Astrocyte (in vitro differentiated cells and primary cell): ENCODE results near the gene TRIM72. TPM values are rescaled to one million over a fixed set of nuclear protein-coding genes. Genes with fewer than 3 reads are reported as not detected.

Source experiments
- DNase-seq: peaks from one replicate; pipeline ENCODE4 v3.0.0-alpha.2; 2010; ENCODE audit warnings: low read depth
- FAIRE-seq: peaks from 2 replicates; lab custom pipeline; 2011; peaks lifted over from hg19 to GRCh38; lab: Jason Lieb, UNC
- H2AFZ ChIP-seq: 2 replicates; pipeline ENCODE4 v1.6.0; 2012; ENCODE audit warnings: low read depth, low read length, inconsistent platforms
- H3K27ac ChIP-seq: 2 replicates; pipeline ENCODE4 v1.5.1; 2011; ENCODE audit warnings: low read depth, low read length, inconsistent platforms
- H3K27me3 ChIP-seq: 2 replicates; pipeline ENCODE4 v1.6.0; 2011; ENCODE audit warnings: low read length, inconsistent platforms; ENCODE audit not compliant: insufficient read depth
- H3K36me3 ChIP-seq: 2 replicates; pipeline ENCODE4 v1.5.1; 2011; ENCODE audit warnings: low read length, inconsistent platforms; ENCODE audit not compliant: insufficient read depth
- H3K4me1 ChIP-seq: 2 replicates; pipeline ENCODE4 v1.5.1; 2011; ENCODE audit warnings: low read length, inconsistent platforms; ENCODE audit not compliant: insufficient read depth
- H3K4me2 ChIP-seq: 2 replicates; pipeline ENCODE4 v1.6.0; 2012; ENCODE audit warnings: low read length, inconsistent platforms
- H3K4me3 ChIP-seq: 2 replicates; pipeline ENCODE4 v1.5.1; 2011; ENCODE audit warnings: low read depth, mild to moderate bottlenecking, low read length, inconsistent platforms; ENCODE audit not compliant: insufficient read depth
- H3K79me2 ChIP-seq: 2 replicates; pipeline ENCODE4 v1.6.0; 2012; ENCODE audit warnings: mild to moderate bottlenecking, low read length, inconsistent platforms; ENCODE audit not compliant: insufficient read depth
- H3K9ac ChIP-seq: 2 replicates; pipeline ENCODE4 v1.6.0; 2012; ENCODE audit warnings: mild to moderate bottlenecking, low read length, inconsistent platforms
- H3K9me3 ChIP-seq: 2 replicates; pipeline ENCODE4 v1.5.1; 2012; ENCODE audit warnings: low read depth, mild to moderate bottlenecking, low read length, inconsistent platforms; ENCODE audit not compliant: insufficient read depth
- H4K20me1 ChIP-seq: 2 replicates; pipeline ENCODE4 v1.6.0; 2012; ENCODE audit warnings: low read length, inconsistent platforms; ENCODE audit not compliant: insufficient read depth
- H3K27ac Mint-ChIP-seq: one replicate; pipeline ENCODE4 v1.8.0; 2021; ENCODE audit warnings: mild to moderate bottlenecking, mixed read lengths; ENCODE audit not compliant: unreplicated experiment
- H3K27me3 Mint-ChIP-seq: one replicate; pipeline ENCODE4 v1.8.0; 2021; ENCODE audit warnings: low read depth, mixed read lengths; ENCODE audit not compliant: unreplicated experiment
- H3K36me3 Mint-ChIP-seq: one replicate; pipeline ENCODE4 v1.8.0; 2021; ENCODE audit warnings: low read depth, mixed read lengths; ENCODE audit not compliant: unreplicated experiment
- H3K4me1 Mint-ChIP-seq: one replicate; pipeline ENCODE4 v1.8.0; 2021; ENCODE audit warnings: low read depth, mixed read lengths; ENCODE audit not compliant: unreplicated experiment
- H3K4me3 Mint-ChIP-seq: one replicate; pipeline ENCODE4 v1.8.0; 2021; ENCODE audit warnings: mild to moderate bottlenecking, moderate library complexity, mixed read lengths; ENCODE audit not compliant: unreplicated experiment
- H3K9me3 Mint-ChIP-seq: one replicate; pipeline ENCODE4 v1.8.0; 2021; ENCODE audit warnings: mild to moderate bottlenecking, mixed read lengths; ENCODE audit not compliant: unreplicated experiment
- CTCF ChIP-seq: IDR thresholded peaks from 2 replicates; pipeline ENCODE4 v1.5.1; 2011; ENCODE audit warnings: low read depth, mild to moderate bottlenecking, inconsistent platforms, low read length, moderate library complexity; ENCODE audit not compliant: insufficient read depth
- EZH2 ChIP-seq: IDR thresholded peaks from 2 replicates; pipeline ENCODE4 v1.6.1; 2012; ENCODE audit warnings: mild to moderate bottlenecking, low read length, inconsistent platforms; ENCODE audit not compliant: insufficient read depth
- total RNA-seq: library from RNA; stranded (reverse); gene quantifications from 2 replicates; pipeline ENCODE4 v1.2.1, GENCODE V29; 2021

The TRIM72 gene
- total RNA-seq, 1 donor from 2014 or later = not detected

DNA sequence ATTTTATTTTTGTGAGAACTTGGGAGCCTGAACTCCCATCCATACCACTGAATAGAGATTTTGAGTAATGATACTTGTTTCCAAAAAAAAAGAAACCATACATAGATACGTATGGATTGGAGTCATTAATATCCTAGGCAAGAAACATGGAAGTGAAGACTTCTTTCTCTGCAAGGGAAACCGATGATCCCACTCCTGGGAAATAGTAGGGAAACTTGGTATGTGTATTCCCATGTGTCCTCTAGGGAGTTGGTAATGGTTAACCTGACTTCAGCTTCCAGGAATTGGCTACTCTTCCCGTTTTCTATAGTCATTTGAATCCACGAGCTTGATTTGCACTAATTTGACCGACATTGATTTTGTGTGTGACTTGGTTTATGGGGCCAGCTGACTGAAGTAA, 28.6 kb upstream of the TRIM72 start:
- Histone ChIP-seq H3K9me3 (no peaks in the 10 kb centered on the region), H3K9ac (no peak overlapping the region), H4K20me1 (peaks cover 98% of the 10 kb centered on the region), H3K4me1 (peaks cover 21% of the 10 kb centered on the region), H3K79me2 (peaks cover 99% of the 10 kb centered on the region), H3K4me2 (peak overlapping the region; percentile 2), H3K27ac (no peak overlapping the region), H2AFZ (no peak overlapping the region), H3K4me3 (no peak overlapping the region), H3K36me3 (peaks cover 77% of the 10 kb centered on the region), H3K27me3 (no peaks in the 10 kb centered on the region)
- peaks cover 52% of the 10 kb centered on the region for H3K4me1 Mint-ChIP-seq
- FAIRE-seq (no peak), DNase-seq (no peak)
- no peaks in the 10 kb centered on the region for H3K27me3 Mint-ChIP-seq
- H3K4me3 Mint-ChIP-seq = peak overlapping the region; percentile 8
- H3K27ac Mint-ChIP-seq = no peak overlapping the region
- no peaks in the 10 kb centered on the region for H3K9me3 Mint-ChIP-seq
- peaks cover 49% of the 10 kb centered on the region for H3K36me3 Mint-ChIP-seq
- TF ChIP-seq EZH2 (no peak), CTCF (no peak)

GRCh38 chr16:31186176-31186575, 27.7 kb upstream of the TRIM72 start:
- peak overlapping the region; percentile 21 for H3K27ac Mint-ChIP-seq
- H3K4me3 Mint-ChIP-seq = peak overlapping the region; percentile 8
- Histone ChIP-seq H3K27ac (no peak overlapping the region), H3K4me2 (no peak overlapping the region), H3K27me3 (no peaks in the 10 kb centered on the region), H2AFZ (no peak overlapping the region), H3K4me1 (peaks cover 21% of the 10 kb centered on the region), H3K79me2 (peaks cover 98% of the 10 kb centered on the region), H3K9ac (no peak overlapping the region), H4K20me1 (peaks cover 100% of the 10 kb centered on the region), H3K36me3 (peaks cover 83% of the 10 kb centered on the region), H3K9me3 (no peaks in the 10 kb centered on the region), H3K4me3 (no peak overlapping the region)
- DNase-seq = no peak
- H3K36me3 Mint-ChIP-seq = peaks cover 52% of the 10 kb centered on the region
- no peak for FAIRE-seq
- H3K4me1 Mint-ChIP-seq = peaks cover 52% of the 10 kb centered on the region
- no peaks in the 10 kb centered on the region for H3K9me3 Mint-ChIP-seq
- no peaks in the 10 kb centered on the region for H3K27me3 Mint-ChIP-seq
- TF ChIP-seq EZH2 = no peak
- TF ChIP-seq CTCF = no peak

- Histone ChIP-seq H3K9me3 (no peaks in the 10 kb centered on the region), H3K4me2 (no peak overlapping the region), H3K27ac (no peak overlapping the region), H3K27me3 (no peaks in the 10 kb centered on the region), H2AFZ (no peak overlapping the region), H3K36me3 (peaks cover 89% of the 10 kb centered on the region), H3K79me2 (peaks cover 92% of the 10 kb centered on the region), H4K20me1 (peaks cover 100% of the 10 kb centered on the region), H3K4me3 (no peak overlapping the region), H3K4me1 (peaks cover 19% of the 10 kb centered on the region), H3K9ac (no peak overlapping the region)
- Mint-ChIP-seq H3K9me3 (no peaks in the 10 kb centered on the region), H3K4me1 (peaks cover 51% of the 10 kb centered on the region), H3K4me3 (peak overlapping the region; percentile 8), H3K27me3 (no peaks in the 10 kb centered on the region), H3K36me3 (peaks cover 59% of the 10 kb centered on the region), H3K27ac (no peak overlapping the region)
- DNase-seq = no peak
- TF ChIP-seq EZH2 (no peak), CTCF (no peak)
- no peak for FAIRE-seq
These were observed 26.8 kb upstream of the TRIM72 start for GRCh38 chr16:31186930-31187807.
